ENCODE measurements around the gene TWF2.
"Not testable (repeated sequence)": the region's sequence is repeated elsewhere in the genome, so short reads cannot be mapped to it uniquely, and the experiment has no call there.

The TWF2 gene

GRCh38 chr3:52238761-52239701, at the start of gene TWF2:
TWF2 (minus strand) TSS chr3:52239158; CDS start chr3:52239016, 142 bp downstream.
- FAIRE-seq: peak; percentile 79
- DNase-seq (ENCODE audit: extremely low spot score, insufficient read length, low read depth): peak; percentile 95

GRCh38 chr3:52288674-52289073, 49.7 kb upstream of the TWF2 start:
- DNase-seq (ENCODE audit: extremely low spot score, insufficient read length, low read depth) (no peak), FAIRE-seq (no peak)

GRCh38 chr3:52286777-52287110, 47.8 kb upstream of the TWF2 start:
- DNase-seq (ENCODE audit: extremely low spot score, insufficient read length, low read depth) (no peak), FAIRE-seq (no peak)

- DNase-seq (ENCODE audit: extremely low spot score, insufficient read length, low read depth); FAIRE-seq: not testable (repeated sequence)
Measured at GRCh38 chr3:52284051-52284450, 45.1 kb upstream of the TWF2 start.

GRCh38 chr3:52283306-52283705, 44.3 kb upstream of the TWF2 start:
- DNase-seq (ENCODE audit: extremely low spot score, insufficient read length, low read depth) (no peak), FAIRE-seq (no peak)

- no peak for FAIRE-seq
- no peak for DNase-seq (ENCODE audit: extremely low spot score, insufficient read length, low read depth)
Measured at GRCh38 chr3:52281981-52282801, 43.2 kb upstream of the TWF2 start.

GRCh38 chr3:52280050-52280461, 41.1 kb upstream of the TWF2 start:
- no peak for FAIRE-seq
- DNase-seq (ENCODE audit: extremely low spot score, insufficient read length, low read depth): no peak

- no peak for DNase-seq (ENCODE audit: extremely low spot score, insufficient read length, low read depth)
- FAIRE-seq: no peak
Measured at GRCh38 chr3:52279596-52279995, 40.6 kb upstream of the TWF2 start.

GRCh38 chr3:52278510-52279069, 39.6 kb upstream of the TWF2 start, which contains the start of gene WDR82:
WDR82 (minus strand) TSS chr3:52278649; CDS start chr3:52278361, 288 bp downstream.
- DNase-seq (ENCODE audit: extremely low spot score, insufficient read length, low read depth) (peak; percentile 92), FAIRE-seq (peak; percentile 91)

- peak; percentile 56 for FAIRE-seq
- no peak for DNase-seq (ENCODE audit: extremely low spot score, insufficient read length, low read depth)
Measured at GRCh38 chr3:52277972-52278509, 39.1 kb upstream of the TWF2 start.

- DNase-seq (ENCODE audit: extremely low spot score, insufficient read length, low read depth) (no peak), FAIRE-seq (peak; percentile 79)
Measured at GRCh38 chr3:52277071-52277964, 38.4 kb upstream of the TWF2 start.

GRCh38 chr3:52274781-52275180, 35.8 kb upstream of the TWF2 start:
- DNase-seq (ENCODE audit: extremely low spot score, insufficient read length, low read depth); FAIRE-seq: not testable (repeated sequence)

- DNase-seq (ENCODE audit: extremely low spot score, insufficient read length, low read depth) (no peak), FAIRE-seq (no peak)
Measured at GRCh38 chr3:52272831-52273230, 33.9 kb upstream of the TWF2 start.

GRCh38 chr3:52272172-52272571, 33.2 kb upstream of the TWF2 start:
- not testable (repeated sequence) for FAIRE-seq; DNase-seq (ENCODE audit: extremely low spot score, insufficient read length, low read depth)

- no peak for DNase-seq (ENCODE audit: extremely low spot score, insufficient read length, low read depth)
- FAIRE-seq: no peak
Measured at GRCh38 chr3:52270252-52270754, 31.3 kb upstream of the TWF2 start.

- FAIRE-seq (no peak), DNase-seq (ENCODE audit: extremely low spot score, insufficient read length, low read depth) (no peak)
Measured at GRCh38 chr3:52269776-52270175, 30.8 kb upstream of the TWF2 start.

GRCh38 chr3:52268036-52268435, 29.1 kb upstream of the TWF2 start:
- no peak for FAIRE-seq
- DNase-seq (ENCODE audit: extremely low spot score, insufficient read length, low read depth): no peak

- FAIRE-seq (no peak), DNase-seq (ENCODE audit: extremely low spot score, insufficient read length, low read depth) (no peak)
Measured at GRCh38 chr3:52265387-52265786, 26.4 kb upstream of the TWF2 start.

- FAIRE-seq: no peak
- no peak for DNase-seq (ENCODE audit: extremely low spot score, insufficient read length, low read depth)
Measured at GRCh38 chr3:52262447-52262846, 23.5 kb upstream of the TWF2 start.

All from GM18507 (cell line).